Measurements from ENCODE around the gene CCDC77. TPM values are rescaled to one million over a fixed set of nuclear protein-coding genes. Genes with fewer than 3 reads are reported as not detected.

Gene CCDC77
- total and polyA plus RNA-seq, 3 experiments from 2014 or later = 5.9 to 14.7 (median 14.0) TPM

GRCh38 chr12:473198-473597, 71.8 kb downstream of the CCDC77 start:
- Histone ChIP-seq H3K4me1 (ENCODE audit: insufficient read depth, low read length) (no peaks in the 10 kb centered on the region), H3K27me3 (ENCODE audit: insufficient read depth, low read length, poor library complexity, severe bottlenecking) (no peaks in the 10 kb centered on the region), H3K36me3 (ENCODE audit: insufficient read depth, low read length) (no peaks in the 10 kb centered on the region), H3K4me3 (ENCODE audit: low read length) (no peak overlapping the region), H3K9me3 (ENCODE audit: low read length) (no peaks in the 10 kb centered on the region), H3K27ac (ENCODE audit: low read depth, low read length) (no peak overlapping the region)
- POLR2A ChIA-PET = no interaction called here
- CTCF ChIA-PET = no interaction called here
- peaks cover 2 to 13% (median 4%) of the 10 kb centered on the region in 3 donors for H3K4me1 Mint-ChIP-seq
- no peak overlapping the region for H3K4me3 Mint-ChIP-seq
- H3K9me3 Mint-ChIP-seq = no peaks in the 10 kb centered on the region
- peaks cover 12 to 23% of the 10 kb centered on the region in 2 donors for H3K27me3 Mint-ChIP-seq
- no peak overlapping the region for H3K27ac Mint-ChIP-seq
- DNase-seq = no peak
- H3K36me3 Mint-ChIP-seq = peaks cover 0 to 11% (median 4%) of the 10 kb centered on the region in 3 donors

- no peaks in the 10 kb centered on the region for H3K4me1 ChIP-seq (ENCODE audit: insufficient read depth, low read length)
- no peaks in the 10 kb centered on the region for H3K9me3 ChIP-seq (ENCODE audit: low read length)
- H3K4me3 ChIP-seq (ENCODE audit: low read length) = no peak overlapping the region
- ChIA-PET CTCF (no interaction called here), POLR2A (no interaction called here)
- no peak overlapping the region for H3K27ac ChIP-seq (ENCODE audit: low read depth, low read length)
- H3K4me3 Mint-ChIP-seq = no peak overlapping the region
- no peaks in the 10 kb centered on the region for H3K36me3 ChIP-seq (ENCODE audit: insufficient read depth, low read length)
- peaks cover 0 to 9% (median 4%) of the 10 kb centered on the region in 3 donors for H3K4me1 Mint-ChIP-seq
- H3K9me3 Mint-ChIP-seq = no peaks in the 10 kb centered on the region
- peak overlapping the region in 1 of 8 donors; percentile 30 for H3K27ac Mint-ChIP-seq
- peaks cover 17 to 23% of the 10 kb centered on the region in 2 donors for H3K27me3 Mint-ChIP-seq
- H3K36me3 Mint-ChIP-seq = peaks cover 0 to 11% (median 4%) of the 10 kb centered on the region in 3 donors
- H3K27me3 ChIP-seq (ENCODE audit: insufficient read depth, low read length, poor library complexity, severe bottlenecking) = no peaks in the 10 kb centered on the region
- DNase-seq = no peak
Measured at GRCh38 chr12:473863-474577, 72.6 kb downstream of the CCDC77 start.

- H3K27me3 Mint-ChIP-seq = peaks cover 20 to 29% of the 10 kb centered on the region in 2 donors
- CTCF ChIA-PET = interaction anchor here (0.6 to 2.0 kb wide), 3 partner anchors 63 to 617 kb away, joined by 3 to 4 read pairs (median 4); no protein-coding TSS in a partner anchor
- H3K9me3 Mint-ChIP-seq = no peaks in the 10 kb centered on the region
- H3K4me1 ChIP-seq (ENCODE audit: insufficient read depth, low read length) = no peaks in the 10 kb centered on the region
- peak overlapping the region in 2 of 8 donors; percentile 3 to 90 for H3K27ac Mint-ChIP-seq
- H3K4me3 ChIP-seq (ENCODE audit: low read length) = no peak overlapping the region
- H3K27me3 ChIP-seq (ENCODE audit: insufficient read depth, low read length, poor library complexity, severe bottlenecking) = no peaks in the 10 kb centered on the region
- H3K4me3 Mint-ChIP-seq = no peak overlapping the region
- no peak for DNase-seq
- POLR2A ChIA-PET = no interaction called here
- peaks cover 0 to 9% (median 4%) of the 10 kb centered on the region in 3 donors for H3K4me1 Mint-ChIP-seq
- H3K36me3 Mint-ChIP-seq = peaks cover 0 to 17% (median 4%) of the 10 kb centered on the region in 3 donors
- no peaks in the 10 kb centered on the region for H3K36me3 ChIP-seq (ENCODE audit: insufficient read depth, low read length)
- H3K9me3 ChIP-seq (ENCODE audit: low read length) = no peaks in the 10 kb centered on the region
- H3K27ac ChIP-seq (ENCODE audit: low read depth, low read length) = no peak overlapping the region
Measured at GRCh38 chr12:475286-475685, 73.8 kb downstream of the CCDC77 start.

GRCh38 chr12:479161-479560, 77.7 kb downstream of the CCDC77 start:
- ChIA-PET POLR2A (no interaction called here), CTCF (interaction anchor here (2.4 kb wide), 1 partner anchor 68 kb away, joined by 7 read pairs; no protein-coding TSS in a partner anchor)
- Histone ChIP-seq H3K9me3 (ENCODE audit: low read length) (no peaks in the 10 kb centered on the region), H3K36me3 (ENCODE audit: insufficient read depth, low read length) (no peaks in the 10 kb centered on the region), H3K27me3 (ENCODE audit: insufficient read depth, low read length, poor library complexity, severe bottlenecking) (no peaks in the 10 kb centered on the region), H3K27ac (ENCODE audit: low read depth, low read length) (no peak overlapping the region), H3K4me3 (ENCODE audit: low read length) (no peak overlapping the region), H3K4me1 (ENCODE audit: insufficient read depth, low read length) (no peaks in the 10 kb centered on the region)
- H3K4me1 Mint-ChIP-seq = peaks cover 0 to 14% (median 6%) of the 10 kb centered on the region in 3 donors
- DNase-seq = no peak
- no peaks in the 10 kb centered on the region for H3K9me3 Mint-ChIP-seq
- peaks cover 15 to 34% of the 10 kb centered on the region in 2 donors for H3K27me3 Mint-ChIP-seq
- no peak overlapping the region for H3K27ac Mint-ChIP-seq
- peaks cover 0 to 19% (median 5%) of the 10 kb centered on the region in 3 donors for H3K36me3 Mint-ChIP-seq
- H3K4me3 Mint-ChIP-seq = no peak overlapping the region

GRCh38 chr12:480831-481816, 79.7 kb downstream of the CCDC77 start:
- Mint-ChIP-seq H3K36me3 (peaks cover 0 to 20% (median 4%) of the 10 kb centered on the region in 3 donors), H3K4me1 (peaks cover 0 to 9% (median 2%) of the 10 kb centered on the region in 3 donors), H3K27me3 (peaks cover 15 to 35% of the 10 kb centered on the region in 2 donors), H3K4me3 (no peak overlapping the region), H3K9me3 (peaks cover 0 to 2% (median 0%) of the 10 kb centered on the region in 5 donors), H3K27ac (peak overlapping the region in 2 of 8 donors; percentile 14 to 51)
- Histone ChIP-seq H3K4me3 (ENCODE audit: low read length) (no peak overlapping the region), H3K4me1 (ENCODE audit: insufficient read depth, low read length) (no peaks in the 10 kb centered on the region), H3K27ac (ENCODE audit: low read depth, low read length) (no peak overlapping the region), H3K27me3 (ENCODE audit: insufficient read depth, low read length, poor library complexity, severe bottlenecking) (no peaks in the 10 kb centered on the region), H3K36me3 (ENCODE audit: insufficient read depth, low read length) (no peaks in the 10 kb centered on the region), H3K9me3 (ENCODE audit: low read length) (no peaks in the 10 kb centered on the region)
- POLR2A ChIA-PET = no interaction called here
- DNase-seq = no peak
- CTCF ChIA-PET = interaction anchor here (1.3 kb wide), 1 partner anchor 65 kb away, joined by 3 read pairs; no protein-coding TSS in a partner anchor

- H3K27ac Mint-ChIP-seq = no peak overlapping the region
- peaks cover under 1 to 27% (median 3%) of the 10 kb centered on the region in 3 donors for H3K36me3 Mint-ChIP-seq
- Histone ChIP-seq H3K4me1 (ENCODE audit: insufficient read depth, low read length) (no peaks in the 10 kb centered on the region), H3K9me3 (ENCODE audit: low read length) (no peaks in the 10 kb centered on the region), H3K27ac (ENCODE audit: low read depth, low read length) (no peak overlapping the region), H3K4me3 (ENCODE audit: low read length) (no peak overlapping the region), H3K36me3 (ENCODE audit: insufficient read depth, low read length) (no peaks in the 10 kb centered on the region), H3K27me3 (ENCODE audit: insufficient read depth, low read length, poor library complexity, severe bottlenecking) (no peaks in the 10 kb centered on the region)
- peaks cover 0 to 7% (median 2%) of the 10 kb centered on the region in 5 donors for H3K9me3 Mint-ChIP-seq
- H3K4me1 Mint-ChIP-seq = peaks cover 0 to 9% (median 2%) of the 10 kb centered on the region in 3 donors
- ChIA-PET CTCF (interaction anchor here (1.3 kb wide), 1 partner anchor 64 kb away, joined by 3 read pairs; no protein-coding TSS in a partner anchor), POLR2A (no interaction called here)
- DNase-seq = no peak
- no peak overlapping the region for H3K4me3 Mint-ChIP-seq
- H3K27me3 Mint-ChIP-seq = peaks cover 16 to 37% of the 10 kb centered on the region in 2 donors
Measured at GRCh38 chr12:482061-482460, 80.6 kb downstream of the CCDC77 start.

- CTCF ChIA-PET = no interaction called here
- H3K27me3 Mint-ChIP-seq = peaks cover 15 to 42% of the 10 kb centered on the region in 2 donors
- no peak overlapping the region for H3K27ac Mint-ChIP-seq
Measured at GRCh38 chr12:484096-484495, 82.7 kb downstream of the CCDC77 start.

More at GRCh38 chr12:484096-484495, 82.7 kb downstream of the CCDC77 start:
- H3K27ac ChIP-seq (ENCODE audit: low read depth, low read length) = no peak overlapping the region
- Mint-ChIP-seq H3K36me3 (peaks cover 1 to 40% (median 3%) of the 10 kb centered on the region in 3 donors), H3K4me1 (peaks cover 0 to 9% (median 2%) of the 10 kb centered on the region in 3 donors), H3K9me3 (peaks cover 9 to 25% (median 17%) of the 10 kb centered on the region in 5 donors), H3K4me3 (no peak overlapping the region)
- H3K27me3 ChIP-seq (ENCODE audit: insufficient read depth, low read length, poor library complexity, severe bottlenecking) = no peaks in the 10 kb centered on the region
- POLR2A ChIA-PET = no interaction called here
- H3K4me1 ChIP-seq (ENCODE audit: insufficient read depth, low read length) = no peaks in the 10 kb centered on the region
- no peaks in the 10 kb centered on the region for H3K9me3 ChIP-seq (ENCODE audit: low read length)
- no peak for DNase-seq
- H3K36me3 ChIP-seq (ENCODE audit: insufficient read depth, low read length) = no peaks in the 10 kb centered on the region
- H3K4me3 ChIP-seq (ENCODE audit: low read length) = no peak overlapping the region

Data from CD8-positive, alpha-beta memory T cell (primary cell).